Measurements from ENCODE around the gene TMEM151B. TPM values are rescaled to one million over a fixed set of nuclear protein-coding genes. Genes with fewer than 3 reads are reported as not detected.
"Not testable (repeated sequence)": the region's sequence is repeated elsewhere in the genome, so short reads cannot be mapped to it uniquely, and the experiment has no call there.

Gene TMEM151B
- total and polyA plus RNA-seq, 5 donors, result 0.26 to 1.1 (median 0.88) TPM; not detected in 2

GRCh38 chr6:44342052-44342451, 71.8 kb downstream of the TMEM151B start:
- WGBS, result 25% methylated on average over 6 of the region's 6 CpGs
- Histone ChIP-seq H3K9me3 (ENCODE audit: control insufficient read depth, low read length) (no peaks in the 10 kb centered on the region), H3K4me3 (ENCODE audit: low read length) (peak overlapping the region; percentile 12), H3K27me3 (ENCODE audit: control insufficient read depth, insufficient read depth) (no peaks in the 10 kb centered on the region), H3K4me1 (ENCODE audit: control insufficient read depth, insufficient read depth, low read length) (no peaks in the 10 kb centered on the region), H3K27ac (ENCODE audit: low read length) (no peak overlapping the region)
- intact Hi-C loops (cut with DNase I), result loop anchor here in 1 of 4 donors (10.0 kb wide), 1 partner anchor 247 kb away; no protein-coding TSS in a partner anchor
- peak in 1 of 3 donors; percentile 47 for DNase-seq
- ATAC-seq, result peak in 1 of 2 donors; percentile 34

- no peak within 1 kb of the TSS for H3K27ac ChIP-seq (ENCODE audit: low read length)
- intact Hi-C loops (cut with DNase I), result loop anchor here in 1 of 4 donors (10.0 kb wide), 1 partner anchor 248 kb away; no protein-coding TSS in a partner anchor
- WGBS, result 5% methylated on average over 31 of the region's 31 CpGs
- H3K9me3 ChIP-seq (ENCODE audit: control insufficient read depth, low read length), result no peaks in the 10 kb centered on the region
- peak; percentile 56 to 63 for ATAC-seq
- H3K4me3 ChIP-seq (ENCODE audit: low read length), result peak within 1 kb of the TSS; percentile 12
- peak; percentile 30 to 74 (median 68) for DNase-seq
- H3K27me3 ChIP-seq (ENCODE audit: control insufficient read depth, insufficient read depth), result no peaks in the 10 kb centered on the region
- H3K4me1 ChIP-seq (ENCODE audit: control insufficient read depth, insufficient read depth, low read length), result no peaks in the 10 kb centered on the region
Observed at GRCh38 chr6:44342489-44342888, 72.2 kb downstream of the TMEM151B start, which contains the start of gene SPATS1. Gene SPATS1 (plus strand): TSS chr6:44342650. CDS start chr6:44343096, 446 bp downstream.

- WGBS, result 82% methylated on average over 4 of the region's 4 CpGs
- intact Hi-C loops (cut with DNase I), result loop anchor here in 1 of 4 donors (10.0 kb wide), 1 partner anchor 252 kb away; no protein-coding TSS in a partner anchor
Observed at GRCh38 chr6:44346818-44347217, 76.6 kb downstream of the TMEM151B start.

GRCh38 chr6:44349904-44350649, 79.8 kb downstream of the TMEM151B start:
- Histone ChIP-seq H3K27me3 (ENCODE audit: control insufficient read depth, insufficient read depth) (no peaks in the 10 kb centered on the region), H3K9me3 (ENCODE audit: control insufficient read depth, low read length) (no peaks in the 10 kb centered on the region), H3K4me1 (ENCODE audit: control insufficient read depth, insufficient read depth, low read length) (no peaks in the 10 kb centered on the region), H3K4me3 (ENCODE audit: low read length) (no peak overlapping the region), H3K27ac (ENCODE audit: low read length) (no peak overlapping the region)
- DNase-seq (no peak), ATAC-seq (no peak)
- WGBS, result 62% methylated on average over 6 of the region's 6 CpGs
- intact Hi-C loops (cut with DNase I), result loop anchor here in 1 of 4 donors (10.0 kb wide), 1 partner anchor 255 kb away; no protein-coding TSS in a partner anchor

More at GRCh38 chr6:44346818-44347217, 76.6 kb downstream of the TMEM151B start:
- H3K9me3 ChIP-seq (ENCODE audit: control insufficient read depth, low read length); H3K27me3 ChIP-seq (ENCODE audit: control insufficient read depth, insufficient read depth); H3K4me1 ChIP-seq (ENCODE audit: control insufficient read depth, insufficient read depth, low read length); DNase-seq; H3K4me3 ChIP-seq (ENCODE audit: low read length); ATAC-seq; H3K27ac ChIP-seq (ENCODE audit: low read length): not testable (repeated sequence)

- H3K27ac ChIP-seq (ENCODE audit: low read length); H3K4me3 ChIP-seq (ENCODE audit: low read length); H3K9me3 ChIP-seq (ENCODE audit: control insufficient read depth, low read length); H3K27me3 ChIP-seq (ENCODE audit: control insufficient read depth, insufficient read depth); intact Hi-C loops (cut with DNase I); ATAC-seq; DNase-seq; H3K4me1 ChIP-seq (ENCODE audit: control insufficient read depth, insufficient read depth, low read length): not testable (repeated sequence)
- 76% methylated on average over 4 of the region's 4 CpGs for WGBS
Observed at GRCh38 chr6:44350650-44350994, 80.4 kb downstream of the TMEM151B start.

- H3K4me1 ChIP-seq (ENCODE audit: control insufficient read depth, insufficient read depth, low read length), result no peaks in the 10 kb centered on the region
- WGBS, result 86% methylated on average over 4 of the region's 4 CpGs
- intact Hi-C loops (cut with DNase I), result no loop called here
Observed at GRCh38 chr6:44352259-44352658, 82.0 kb downstream of the TMEM151B start.

GRCh38 chr6:44353336-44353735, 83.1 kb downstream of the TMEM151B start:
- no peak overlapping the region for H3K27ac ChIP-seq (ENCODE audit: low read length)
- no peak overlapping the region for H3K4me3 ChIP-seq (ENCODE audit: low read length)
- no peaks in the 10 kb centered on the region for H3K9me3 ChIP-seq (ENCODE audit: control insufficient read depth, low read length)
- H3K4me1 ChIP-seq (ENCODE audit: control insufficient read depth, insufficient read depth, low read length), result no peaks in the 10 kb centered on the region
- H3K27me3 ChIP-seq (ENCODE audit: control insufficient read depth, insufficient read depth), result no peaks in the 10 kb centered on the region
- DNase-seq, result no peak
- ATAC-seq, result no peak
- intact Hi-C loops (cut with DNase I), result no loop called here
- WGBS, result 65% methylated on average over 2 of the region's 2 CpGs

More at GRCh38 chr6:44352259-44352658, 82.0 kb downstream of the TMEM151B start:
- H3K9me3 ChIP-seq (ENCODE audit: control insufficient read depth, low read length), result no peaks in the 10 kb centered on the region
- no peak for ATAC-seq
- H3K4me3 ChIP-seq (ENCODE audit: low read length), result no peak overlapping the region
- no peaks in the 10 kb centered on the region for H3K27me3 ChIP-seq (ENCODE audit: control insufficient read depth, insufficient read depth)
- H3K27ac ChIP-seq (ENCODE audit: low read length), result no peak overlapping the region
- DNase-seq, result no peak

- Histone ChIP-seq H3K27ac (ENCODE audit: low read length) (no peak overlapping the region), H3K4me1 (ENCODE audit: control insufficient read depth, insufficient read depth, low read length) (no peaks in the 10 kb centered on the region), H3K9me3 (ENCODE audit: control insufficient read depth, low read length) (no peaks in the 10 kb centered on the region), H3K4me3 (ENCODE audit: low read length) (no peak overlapping the region), H3K27me3 (ENCODE audit: control insufficient read depth, insufficient read depth) (no peaks in the 10 kb centered on the region)
- 84% methylated on average over 4 of the region's 4 CpGs for WGBS
- intact Hi-C loops (cut with DNase I), result no loop called here
- no peak for ATAC-seq
- DNase-seq, result no peak
Observed at GRCh38 chr6:44355640-44356039, 85.4 kb downstream of the TMEM151B start.

- no peak for ATAC-seq
- Histone ChIP-seq H3K27ac (ENCODE audit: low read length) (no peak overlapping the region), H3K9me3 (ENCODE audit: control insufficient read depth, low read length) (no peaks in the 10 kb centered on the region), H3K4me3 (ENCODE audit: low read length) (no peak overlapping the region), H3K4me1 (ENCODE audit: control insufficient read depth, insufficient read depth, low read length) (no peaks in the 10 kb centered on the region), H3K27me3 (ENCODE audit: control insufficient read depth, insufficient read depth) (no peaks in the 10 kb centered on the region)
- 63% methylated on average over 1 of the region's 1 CpG for WGBS
- intact Hi-C loops (cut with DNase I), result no loop called here
- DNase-seq, result no peak
Observed at GRCh38 chr6:44356487-44356886, 86.2 kb downstream of the TMEM151B start.
